Right lobe of liver (tissue), 4 donors: Measurements from ENCODE around the gene CACNB2.

ENCODE experiments used
- POLR2A ChIP-seq: fragments of 450-650 bp; IDR thresholded peaks from one replicate; pipeline ENCODE4 v1.6.1; 2017; ENCODE audit warnings: antibody characterized with exemption, mild to moderate bottlenecking
- TF ChIP-seq, protein P1 (sequence below), 4 donors: fragments of 200-600 bp in 3 of 4; fragments of 450-650 bp in 1 of 4; IDR thresholded peaks; one replicate each; pipeline versions ENCODE4 v1.5.1 to v1.8.0; 2016 to 2022; ENCODE audit warnings: antibody characterized with exemption in 4 of 4, mild to moderate bottlenecking in 2 of 4
- donor health status: DM: no; HTN: no; CAD: no.
- donor health status: DM: no; HTN: no; CAD: no.
- donor health status: DM: no; HTN: yes; CAD: no.

DNA sequence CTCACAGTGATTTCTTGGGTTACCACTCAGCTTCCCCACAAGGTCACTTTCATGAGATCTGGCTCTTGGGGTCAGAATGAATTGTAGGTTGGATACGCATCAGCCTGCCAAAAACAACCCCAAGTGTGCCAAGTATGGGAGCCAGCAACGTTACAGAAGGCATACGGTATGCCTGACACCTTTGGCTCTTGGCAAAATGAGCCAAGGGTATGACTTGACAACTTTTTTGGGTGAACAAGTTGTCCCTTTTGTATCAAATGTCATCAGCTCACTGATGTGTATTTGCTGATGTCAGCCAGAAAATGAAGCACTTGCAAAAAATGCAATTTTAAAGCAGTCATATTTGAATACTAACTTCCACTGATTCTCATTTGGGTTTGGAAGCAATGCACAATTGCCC is 168.4 kb downstream of the CACNB2 start:
- TF ChIP-seq POLR2A, result no peak
- TF ChIP-seq, protein P1, sequence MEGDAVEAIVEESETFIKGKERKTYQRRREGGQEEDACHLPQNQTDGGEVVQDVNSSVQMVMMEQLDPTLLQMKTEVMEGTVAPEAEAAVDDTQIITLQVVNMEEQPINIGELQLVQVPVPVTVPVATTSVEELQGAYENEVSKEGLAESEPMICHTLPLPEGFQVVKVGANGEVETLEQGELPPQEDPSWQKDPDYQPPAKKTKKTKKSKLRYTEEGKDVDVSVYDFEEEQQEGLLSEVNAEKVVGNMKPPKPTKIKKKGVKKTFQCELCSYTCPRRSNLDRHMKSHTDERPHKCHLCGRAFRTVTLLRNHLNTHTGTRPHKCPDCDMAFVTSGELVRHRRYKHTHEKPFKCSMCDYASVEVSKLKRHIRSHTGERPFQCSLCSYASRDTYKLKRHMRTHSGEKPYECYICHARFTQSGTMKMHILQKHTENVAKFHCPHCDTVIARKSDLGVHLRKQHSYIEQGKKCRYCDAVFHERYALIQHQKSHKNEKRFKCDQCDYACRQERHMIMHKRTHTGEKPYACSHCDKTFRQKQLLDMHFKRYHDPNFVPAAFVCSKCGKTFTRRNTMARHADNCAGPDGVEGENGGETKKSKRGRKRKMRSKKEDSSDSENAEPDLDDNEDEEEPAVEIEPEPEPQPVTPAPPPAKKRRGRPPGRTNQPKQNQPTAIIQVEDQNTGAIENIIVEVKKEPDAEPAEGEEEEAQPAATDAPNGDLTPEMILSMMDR (IDR thresholded peaks at IDR 0.05), result no peak
